PFSK-1 (cell line): ENCODE data around the gene STK39.

ENCODE experiments used
- FOXP2 ChIP-seq: optimal IDR thresholded peaks from 2 replicates; pipeline ENCODE3; 2011; ENCODE audit warnings: borderline replicate concordance, control low read depth, inconsistent platforms; ENCODE audit not compliant: insufficient read depth; ENCODE audit errors: extremely low read length, extremely low read depth
- POLR2AphosphoS5 ChIP-seq: IDR thresholded peaks from 2 replicates; pipeline ENCODE4 v1.6.1; 2012; ENCODE audit warnings: low read depth, mild to moderate bottlenecking, control low read depth, low read length, moderate library complexity
- REST ChIP-seq, 2 experiments: IDR thresholded peaks; 2 replicates each; pipeline versions ENCODE4 v1.6.1 to v1.8.0; 2011 to 2012; ENCODE audit warnings: low read depth in 2 of 2, low read length in 2 of 2, control low read depth in 1 of 2, inconsistent platforms in 1 of 2, mild to moderate bottlenecking in 1 of 2, moderate library complexity in 1 of 2; ENCODE audit not compliant: insufficient read depth in 1 of 2
- SIN3A ChIP-seq: IDR thresholded peaks from 2 replicates; pipeline ENCODE4 v1.6.1; 2012; ENCODE audit warnings: mild to moderate bottlenecking, low read length, moderate library complexity, borderline replicate concordance; ENCODE audit not compliant: insufficient read depth
- TAF1 ChIP-seq: IDR thresholded peaks from 2 replicates; pipeline ENCODE4 v1.6.1; 2012; ENCODE audit warnings: low read length, control low read depth, borderline replicate concordance; ENCODE audit not compliant: insufficient read depth

STK39 gene

GRCh38 chr2:168135121-168135520 is 112.3 kb downstream of the STK39 start:
- TF ChIP-seq REST (IDR thresholded peaks at IDR 0.05; ENCODE audit: insufficient read depth in 1 of 2, low read depth in 2 of 2, low read length in 2 of 2): no peak
- no peak for TF ChIP-seq POLR2AphosphoS5
- TF ChIP-seq SIN3A: no peak
- TF ChIP-seq TAF1: no peak
- TF ChIP-seq FOXP2: no peak

GRCh38 chr2:168134485-168134884 is 112.9 kb downstream of the STK39 start:
- no peak for TF ChIP-seq POLR2AphosphoS5
- no peak for TF ChIP-seq FOXP2
- no peak for TF ChIP-seq SIN3A
- TF ChIP-seq REST (IDR thresholded peaks at IDR 0.05; ENCODE audit: insufficient read depth in 1 of 2, low read depth in 2 of 2, low read length in 2 of 2): no peak
- no peak for TF ChIP-seq TAF1

GRCh38 chr2:168132389-168132788 is 115.0 kb downstream of the STK39 start:
- TF ChIP-seq SIN3A (no peak), TAF1 (no peak), POLR2AphosphoS5 (no peak), FOXP2 (no peak), REST (IDR thresholded peaks at IDR 0.05; ENCODE audit: insufficient read depth in 1 of 2, low read depth in 2 of 2, low read length in 2 of 2) (no peak)

- TF ChIP-seq REST (IDR thresholded peaks at IDR 0.05; ENCODE audit: insufficient read depth in 1 of 2, low read depth in 2 of 2, low read length in 2 of 2) (no peak), TAF1 (no peak), POLR2AphosphoS5 (no peak), SIN3A (no peak), FOXP2 (no peak)
Observed at GRCh38 chr2:168130346-168130745, 117.0 kb downstream of the STK39 start.

- no peak for TF ChIP-seq REST (IDR thresholded peaks at IDR 0.05; ENCODE audit: insufficient read depth in 1 of 2, low read depth in 2 of 2, low read length in 2 of 2)
- no peak for TF ChIP-seq FOXP2
- TF ChIP-seq POLR2AphosphoS5: no peak
- TF ChIP-seq SIN3A: no peak
- no peak for TF ChIP-seq TAF1
Observed at GRCh38 chr2:168127371-168127770, 120.0 kb downstream of the STK39 start.
